EH (cell line): ENCODE measurements around the gene AGPAT2.

Experiments used
- DNase-seq: peaks from one replicate; pipeline ENCODE4 v3.0.0-alpha.2; 2015; ENCODE audit warnings: low read depth

AGPAT2 gene

DNA sequence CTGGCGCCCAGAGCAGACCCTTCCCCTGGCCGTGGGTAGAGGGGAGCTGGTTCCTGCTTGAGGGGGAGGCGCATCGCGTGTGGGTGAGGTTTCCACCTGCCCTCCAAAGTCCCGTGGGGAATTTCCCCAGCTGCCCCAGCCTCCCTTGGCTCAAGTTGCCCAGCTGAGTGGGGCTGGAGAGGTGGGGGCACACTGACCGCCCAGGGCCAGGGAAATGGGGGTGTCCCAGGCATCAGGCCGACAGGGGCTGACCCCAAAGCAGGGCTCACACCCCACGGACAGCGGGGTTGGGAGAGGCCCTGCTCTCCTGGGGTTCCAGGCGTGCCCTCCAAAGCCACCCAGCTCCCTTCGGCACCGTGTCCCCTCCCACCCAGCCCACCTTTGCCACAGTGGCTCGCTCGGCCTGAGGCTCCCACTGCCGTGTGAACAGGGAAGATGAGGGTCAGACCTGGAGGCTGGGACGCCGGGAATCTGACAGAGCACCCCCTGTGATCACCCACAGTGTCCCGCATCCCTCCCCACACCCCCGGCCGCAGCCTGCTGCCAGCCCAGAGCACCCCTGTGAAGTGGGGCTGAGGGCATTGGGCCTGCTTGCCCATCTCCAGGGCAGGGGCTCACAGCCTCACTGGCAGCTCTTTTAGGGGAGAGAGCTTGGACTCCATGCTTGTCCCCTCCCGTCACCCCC lies 25.5 kb downstream of the AGPAT2 start:
- DNase-seq: no peak

DNA sequence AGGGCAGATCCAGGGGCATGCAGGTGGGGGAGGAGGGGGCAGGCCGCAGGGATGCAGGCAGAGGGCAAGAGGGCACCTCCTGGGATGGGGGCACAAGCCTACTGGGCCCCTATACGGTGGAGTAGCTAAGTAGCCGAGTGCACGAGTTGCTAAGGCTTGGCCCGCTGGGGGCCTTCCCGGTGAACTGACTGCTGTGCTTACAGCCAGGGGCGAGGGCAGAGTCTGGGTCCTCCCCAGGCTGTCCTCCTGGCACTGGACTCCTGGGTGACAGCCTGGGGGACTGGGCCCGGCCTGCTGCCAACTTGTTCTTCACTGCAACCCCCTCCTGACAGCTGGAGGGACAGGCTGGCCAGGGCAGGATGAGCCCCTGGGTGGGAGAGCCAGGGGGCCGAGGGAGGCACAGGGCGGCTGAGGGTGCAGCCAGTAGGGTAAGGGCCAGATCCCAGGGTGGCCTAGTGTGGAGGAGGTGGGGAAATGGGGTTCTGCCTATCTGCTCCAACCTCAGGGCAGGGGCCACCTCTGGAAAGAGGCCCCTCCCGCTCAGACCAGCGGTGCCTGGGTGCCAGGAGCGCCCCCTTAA lies 26.2 kb downstream of the AGPAT2 start:
- no peak for DNase-seq

DNA sequence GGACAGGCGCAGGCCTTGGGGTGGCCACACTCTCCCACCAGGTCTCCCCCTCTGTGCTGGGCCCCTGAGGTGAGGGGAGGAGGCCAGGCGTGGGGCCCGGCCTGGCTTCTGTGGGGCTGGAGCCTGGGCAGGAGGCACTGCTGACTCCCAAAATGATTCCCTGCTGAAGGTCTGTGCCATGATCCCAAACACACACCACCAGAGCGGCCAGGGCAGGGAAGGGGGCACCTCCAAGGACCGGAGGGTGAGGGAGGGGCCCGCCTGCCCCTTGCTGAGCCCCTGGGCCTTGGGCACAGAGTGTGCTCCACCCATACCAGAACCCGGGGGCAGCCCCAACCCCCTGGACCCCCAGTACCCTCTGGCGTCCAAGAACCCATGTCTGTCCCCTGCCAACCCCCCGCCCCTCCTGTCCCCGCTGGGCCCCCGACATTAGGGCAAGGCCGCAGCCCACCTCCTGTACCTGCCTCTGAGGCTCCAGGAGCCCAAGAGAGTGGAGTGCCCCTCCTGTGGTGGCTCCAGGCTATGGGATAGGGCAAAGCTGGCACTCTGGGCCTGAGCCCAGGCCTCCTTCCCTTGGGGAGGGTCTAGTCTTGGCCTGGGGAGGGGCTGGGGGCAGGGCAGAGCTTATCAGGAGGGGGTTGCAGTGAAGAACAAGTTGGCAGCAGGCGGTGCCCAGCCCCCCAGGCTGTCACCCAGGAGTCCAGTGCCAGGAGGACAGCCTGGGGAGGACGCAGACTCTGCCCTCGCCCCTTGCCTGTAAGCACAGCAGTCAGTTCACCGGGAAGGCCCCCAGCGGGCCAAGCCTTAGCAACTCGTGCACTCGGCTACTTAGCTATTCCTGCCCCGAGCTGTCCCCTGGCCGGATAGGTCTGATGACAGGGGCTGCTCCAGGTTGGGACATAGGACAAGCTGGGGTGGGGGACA lies 27.1 kb downstream of the AGPAT2 start:
- no peak for DNase-seq

- no peak for DNase-seq
Measured at GRCh38 chr9:136658849-136659535, 28.3 kb downstream of the AGPAT2 start.

- no peak for DNase-seq
Measured at GRCh38 chr9:136657974-136658848, 29.0 kb downstream of the AGPAT2 start.

- no peak for DNase-seq
Measured at GRCh38 chr9:136656795-136657611, 30.3 kb downstream of the AGPAT2 start.

DNA sequence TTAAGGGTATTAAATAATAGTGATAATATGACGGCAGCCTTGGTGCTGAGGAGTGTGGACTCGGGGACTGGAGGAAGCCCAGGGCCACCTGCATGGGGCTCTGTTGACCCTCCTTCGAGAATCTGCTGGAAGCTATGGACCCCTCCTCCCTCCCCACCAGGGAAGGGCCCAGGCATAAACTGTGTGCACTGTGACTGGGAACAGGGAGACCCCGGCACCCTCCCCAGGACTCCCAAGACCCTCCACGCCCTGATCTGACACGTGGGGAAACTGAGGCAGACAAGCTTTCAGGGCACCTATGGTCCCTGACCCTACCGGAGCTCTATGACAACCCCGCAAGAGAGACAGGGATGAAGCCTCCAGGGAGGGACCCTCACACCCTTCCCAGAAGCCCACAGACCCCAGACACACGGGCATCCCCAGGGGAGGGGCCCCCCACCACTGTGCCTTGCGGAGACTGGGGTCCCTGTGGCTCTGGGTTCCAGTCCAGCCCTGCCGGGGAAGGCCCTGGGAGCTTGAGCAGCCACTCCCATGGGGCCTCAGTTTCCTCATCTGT lies 31.0 kb downstream of the AGPAT2 start:
- DNase-seq: no peak

DNA sequence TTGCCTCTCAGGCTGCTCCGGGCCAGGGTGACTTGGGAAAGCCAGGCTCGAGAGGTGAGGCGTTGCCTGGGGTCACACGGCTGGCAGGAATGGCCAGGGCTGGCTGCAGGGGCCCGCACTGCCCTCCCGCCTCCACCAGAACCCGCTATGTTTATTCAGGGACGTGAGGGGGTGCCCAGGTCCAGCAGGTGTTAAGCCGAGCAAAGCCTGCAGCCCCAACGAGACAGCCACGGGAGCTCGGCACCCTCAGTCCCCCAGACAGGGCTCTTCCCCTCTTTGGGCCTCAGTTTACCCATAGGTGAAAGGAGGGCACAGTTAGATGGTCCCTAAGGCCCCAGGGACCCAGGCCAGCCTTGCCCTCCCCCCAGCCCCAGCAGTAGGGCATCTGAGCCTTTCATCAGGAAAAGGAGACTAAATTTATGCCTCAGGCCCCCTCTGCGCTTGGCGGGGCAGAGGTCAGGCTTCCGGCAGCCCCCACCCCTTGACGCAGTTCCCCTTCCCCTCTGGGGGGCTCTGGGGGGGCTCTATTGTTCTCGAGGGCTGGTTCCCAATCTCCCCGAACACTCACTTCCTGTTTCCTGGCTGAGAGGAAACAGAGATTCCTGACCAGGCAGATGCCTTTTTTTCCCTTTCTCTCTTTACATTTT lies 31.6 kb downstream of the AGPAT2 start:
- peak; percentile 15 for DNase-seq

- no peak for DNase-seq
Measured at GRCh38 chr9:136654820-136655535, 32.3 kb downstream of the AGPAT2 start.

- no peak for DNase-seq
Measured at GRCh38 chr9:136653323-136654079, 33.8 kb downstream of the AGPAT2 start.

DNA sequence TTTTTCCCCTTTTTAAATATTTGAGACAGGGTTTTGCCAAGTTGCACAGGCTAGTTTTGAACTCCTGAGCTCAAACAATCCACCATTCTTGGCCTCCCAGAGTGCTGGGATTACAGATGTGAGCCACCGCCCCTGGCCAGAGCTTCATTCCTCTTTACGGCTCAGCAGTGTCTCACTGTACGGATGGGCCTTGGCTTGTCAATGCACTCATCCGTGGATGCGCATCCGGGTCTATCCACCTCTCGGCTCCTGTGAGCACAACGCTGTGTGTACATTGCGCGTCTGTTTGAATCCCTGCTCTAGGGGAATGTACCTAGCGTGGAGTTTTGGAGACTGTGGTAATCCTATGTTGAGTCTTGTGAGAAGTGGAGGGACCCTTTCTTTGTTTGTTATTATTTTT lies 35.4 kb downstream of the AGPAT2 start:
- DNase-seq: no peak

DNA sequence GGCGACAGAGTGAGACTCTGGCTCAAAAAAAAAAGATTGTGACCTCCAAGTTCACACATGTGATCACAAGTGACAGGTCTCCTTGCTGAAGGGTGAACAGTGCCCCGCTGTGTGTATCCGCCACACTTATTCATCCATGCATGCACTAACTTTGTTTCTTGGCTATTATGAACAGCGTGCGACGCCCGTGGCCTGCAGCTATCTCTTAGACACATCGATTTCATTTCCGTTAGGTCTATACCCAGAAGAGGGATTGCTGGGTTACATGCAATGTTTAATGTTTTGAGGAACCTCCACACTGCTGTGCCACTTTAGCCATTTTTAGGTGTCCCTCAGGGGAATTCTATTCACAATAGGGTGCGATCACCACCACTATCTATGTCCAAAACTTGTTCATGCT lies 36.6 kb downstream of the AGPAT2 start:
- no peak for DNase-seq

- DNase-seq: no peak
Measured at GRCh38 chr9:136650021-136650420, 37.2 kb downstream of the AGPAT2 start.

- peak; percentile 35 for DNase-seq
Measured at GRCh38 chr9:136648751-136649150, 38.5 kb downstream of the AGPAT2 start.

GRCh38 chr9:136646827-136647711 lies 40.2 kb downstream of the AGPAT2 start:
- DNase-seq: no peak

DNA sequence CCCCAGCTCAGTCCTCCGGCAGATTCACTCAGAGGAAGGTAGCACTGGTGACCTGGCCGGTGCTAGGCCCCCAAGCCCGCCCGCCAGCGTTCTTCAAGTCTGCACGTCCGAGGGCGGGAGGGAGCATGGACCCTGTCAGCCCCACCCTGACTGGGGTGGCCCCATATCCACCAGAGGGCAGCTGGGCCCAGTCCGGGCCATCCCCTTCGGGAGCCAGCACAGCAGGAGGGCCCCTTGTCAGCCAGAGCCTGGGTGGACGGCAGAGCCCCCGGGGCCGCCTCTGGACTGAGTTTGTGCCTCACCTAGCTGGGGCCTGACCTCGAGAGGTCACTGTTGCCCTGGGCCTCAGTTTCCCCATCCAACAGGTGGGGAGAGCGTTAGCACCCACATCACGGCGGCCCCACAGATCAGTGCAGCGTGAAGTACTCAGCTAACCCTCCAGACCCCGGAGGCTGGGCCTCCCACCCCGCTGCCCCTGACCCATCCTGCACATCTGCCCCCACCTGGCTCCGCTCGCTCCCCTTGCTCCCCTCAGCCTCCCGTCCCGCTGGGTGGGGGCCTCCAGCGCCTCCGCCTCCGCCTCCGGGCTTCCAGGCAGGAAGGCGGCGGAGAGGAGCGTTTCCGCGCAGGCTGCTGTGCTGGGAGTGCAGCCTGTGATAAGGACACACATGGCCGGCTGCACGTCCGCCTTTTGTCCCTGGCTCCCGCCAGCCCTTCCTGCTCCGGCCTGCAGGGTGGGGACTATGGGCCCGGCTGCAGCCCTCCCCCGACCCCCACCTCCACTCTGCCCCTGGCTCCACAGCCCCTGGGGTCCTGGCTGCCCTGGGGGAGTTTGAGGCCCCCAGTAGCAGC lies 41.1 kb downstream of the AGPAT2 start:
- no peak for DNase-seq
